ENCODE measurements around the gene FXYD1.

DNA sequence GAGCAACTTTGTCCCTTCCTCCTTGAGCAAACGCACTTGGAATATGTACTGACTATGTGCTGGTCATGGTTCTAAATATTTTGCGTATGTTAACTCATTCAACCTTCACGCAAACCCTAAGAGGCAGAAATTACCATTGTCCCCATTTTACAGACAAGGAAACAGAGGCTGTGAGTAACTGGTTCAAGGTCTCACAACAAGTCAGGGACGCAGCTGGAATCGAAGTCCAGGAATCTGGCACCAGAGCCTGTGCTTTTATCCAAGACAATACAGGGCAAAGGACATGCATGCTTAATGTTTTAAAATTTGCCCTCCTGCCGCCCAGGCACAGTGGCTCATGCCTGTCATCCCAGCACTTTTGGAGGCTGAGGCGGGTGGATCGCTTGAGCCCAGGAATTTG is 21.0 kb downstream of the FXYD1 start:
- TF ChIP-seq, protein P1, sequence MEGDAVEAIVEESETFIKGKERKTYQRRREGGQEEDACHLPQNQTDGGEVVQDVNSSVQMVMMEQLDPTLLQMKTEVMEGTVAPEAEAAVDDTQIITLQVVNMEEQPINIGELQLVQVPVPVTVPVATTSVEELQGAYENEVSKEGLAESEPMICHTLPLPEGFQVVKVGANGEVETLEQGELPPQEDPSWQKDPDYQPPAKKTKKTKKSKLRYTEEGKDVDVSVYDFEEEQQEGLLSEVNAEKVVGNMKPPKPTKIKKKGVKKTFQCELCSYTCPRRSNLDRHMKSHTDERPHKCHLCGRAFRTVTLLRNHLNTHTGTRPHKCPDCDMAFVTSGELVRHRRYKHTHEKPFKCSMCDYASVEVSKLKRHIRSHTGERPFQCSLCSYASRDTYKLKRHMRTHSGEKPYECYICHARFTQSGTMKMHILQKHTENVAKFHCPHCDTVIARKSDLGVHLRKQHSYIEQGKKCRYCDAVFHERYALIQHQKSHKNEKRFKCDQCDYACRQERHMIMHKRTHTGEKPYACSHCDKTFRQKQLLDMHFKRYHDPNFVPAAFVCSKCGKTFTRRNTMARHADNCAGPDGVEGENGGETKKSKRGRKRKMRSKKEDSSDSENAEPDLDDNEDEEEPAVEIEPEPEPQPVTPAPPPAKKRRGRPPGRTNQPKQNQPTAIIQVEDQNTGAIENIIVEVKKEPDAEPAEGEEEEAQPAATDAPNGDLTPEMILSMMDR (IDR thresholded peaks at IDR 0.05), result no peak
- TF ChIP-seq TCF7L2 (IDR thresholded peaks at IDR 0.05; ENCODE audit: low read depth, low read length) (no peak), SIN3A (IDR thresholded peaks at IDR 0.05; ENCODE audit: borderline replicate concordance, insufficient read depth, low read depth, low read length) (no peak)

All from Panc1 (cell line).